Upper lobe of left lung (tissue), 4 donors: Measurements from ENCODE around the gene CLBA1.
"Not testable (repeated sequence)": the region's sequence is repeated elsewhere in the genome, so short reads cannot be mapped to it uniquely, and the experiment has no call there.

ENCODE experiments used
- CTCF ChIP-seq, 6 experiments: fragments of 450-650 bp in 4 of 6; fragments of 200-600 bp in 2 of 6; sonication (generic) in 2 of 6; IDR thresholded peaks; one replicate each; pipeline ENCODE4 v1.5.1; 2016 to 2019; ENCODE audit warnings: antibody characterized with exemption in 6 of 6
- EP300 ChIP-seq, 4 donors: sonication (generic); formaldehyde crosslinking; IDR thresholded peaks; one replicate each; pipeline ENCODE4 v1.5.1; 2017; ENCODE audit warnings: antibody characterized with exemption in 4 of 4, control low read depth in 2 of 4

GRCh38 chr14:104944016-104944308 is 41.6 kb upstream of the CLBA1 start:
- not testable (repeated sequence) for TF ChIP-seq EP300, CTCF (IDR thresholded peaks at IDR 0.05)
